ENCODE results near the gene CEMIP. TPM values are rescaled to one million over a fixed set of nuclear protein-coding genes. Genes with fewer than 3 reads are reported as not detected.
A peak's percentile ranks its signal among the peaks of the same experiment; 100 is the strongest.

The CEMIP gene
- total RNA-seq, 1 donor from 2014 or later, result 0.77 TPM

DNA sequence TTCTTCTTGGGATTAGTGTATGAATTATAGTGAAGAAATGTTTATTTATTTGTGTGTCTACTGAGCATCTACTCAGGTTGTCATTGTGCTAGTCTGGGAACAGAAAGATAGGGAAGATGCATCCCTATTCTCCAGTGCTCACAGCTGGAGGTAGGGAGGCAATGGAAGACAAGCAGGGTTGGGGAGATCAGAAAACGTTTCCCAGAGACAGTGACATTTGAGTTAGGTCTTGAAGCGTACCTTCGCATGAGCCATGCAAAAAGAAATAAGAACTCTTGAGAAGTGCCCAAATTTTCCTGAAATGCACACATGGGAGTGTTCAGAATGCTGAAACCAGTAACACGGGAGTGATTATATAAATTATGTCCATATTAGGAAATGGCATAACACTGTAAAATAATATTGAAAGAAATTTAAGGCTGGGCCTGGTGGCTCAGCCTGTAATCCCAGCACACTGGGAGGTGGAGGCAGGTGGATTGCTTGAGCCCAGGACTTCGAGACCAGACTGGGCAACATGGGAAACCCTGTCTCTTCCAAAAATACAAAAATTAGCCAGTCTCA is 5.3 kb upstream of the CEMIP start:
- Mint-ChIP-seq H3K4me1 (ENCODE audit: low read depth) (no peaks in the 10 kb centered on the region), H3K27ac (no peak overlapping the region)

DNA sequence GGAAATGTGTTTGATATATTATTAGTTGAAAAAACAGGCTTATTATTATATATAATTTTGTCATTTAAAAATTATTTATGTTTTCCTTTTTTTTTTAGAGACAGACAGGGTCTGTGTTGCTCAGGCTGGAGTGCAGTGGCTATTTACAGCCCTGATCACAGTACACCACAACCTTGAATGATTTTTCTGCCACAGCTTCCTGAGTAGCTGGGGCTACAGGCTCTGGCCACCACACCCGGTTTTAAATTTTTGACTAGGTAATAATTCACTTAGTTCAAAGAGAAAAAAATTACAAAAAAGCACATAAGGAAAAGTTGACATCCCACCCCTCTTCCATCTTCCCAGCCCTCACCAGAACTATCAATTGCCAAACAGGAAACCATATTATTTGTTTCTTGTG is 4.7 kb upstream of the CEMIP start:
- TF ChIP-seq, protein P1, sequence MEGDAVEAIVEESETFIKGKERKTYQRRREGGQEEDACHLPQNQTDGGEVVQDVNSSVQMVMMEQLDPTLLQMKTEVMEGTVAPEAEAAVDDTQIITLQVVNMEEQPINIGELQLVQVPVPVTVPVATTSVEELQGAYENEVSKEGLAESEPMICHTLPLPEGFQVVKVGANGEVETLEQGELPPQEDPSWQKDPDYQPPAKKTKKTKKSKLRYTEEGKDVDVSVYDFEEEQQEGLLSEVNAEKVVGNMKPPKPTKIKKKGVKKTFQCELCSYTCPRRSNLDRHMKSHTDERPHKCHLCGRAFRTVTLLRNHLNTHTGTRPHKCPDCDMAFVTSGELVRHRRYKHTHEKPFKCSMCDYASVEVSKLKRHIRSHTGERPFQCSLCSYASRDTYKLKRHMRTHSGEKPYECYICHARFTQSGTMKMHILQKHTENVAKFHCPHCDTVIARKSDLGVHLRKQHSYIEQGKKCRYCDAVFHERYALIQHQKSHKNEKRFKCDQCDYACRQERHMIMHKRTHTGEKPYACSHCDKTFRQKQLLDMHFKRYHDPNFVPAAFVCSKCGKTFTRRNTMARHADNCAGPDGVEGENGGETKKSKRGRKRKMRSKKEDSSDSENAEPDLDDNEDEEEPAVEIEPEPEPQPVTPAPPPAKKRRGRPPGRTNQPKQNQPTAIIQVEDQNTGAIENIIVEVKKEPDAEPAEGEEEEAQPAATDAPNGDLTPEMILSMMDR (IDR thresholded peaks at IDR 0.05; ENCODE audit: unreplicated experiment), result no peak
- Mint-ChIP-seq H3K4me3 (ENCODE audit: low read depth) (no peak overlapping the region), H3K9me3 (ENCODE audit: low read depth) (no peaks in the 10 kb centered on the region), H3K27ac (no peak overlapping the region), H3K27me3 (peaks cover 26% of the 10 kb centered on the region), H3K36me3 (ENCODE audit: insufficient read depth) (no peaks in the 10 kb centered on the region), H3K4me1 (ENCODE audit: low read depth) (no peaks in the 10 kb centered on the region)
- DNase-seq (ENCODE audit: low spot score, unreplicated experiment), result no peak

More for the DNA sequence above, 5.3 kb upstream of the CEMIP start:
- TF ChIP-seq, protein P1 (IDR thresholded peaks at IDR 0.05; ENCODE audit: unreplicated experiment), result no peak
- H3K27me3 Mint-ChIP-seq, result peaks cover 25% of the 10 kb centered on the region
- no peak overlapping the region for H3K4me3 Mint-ChIP-seq (ENCODE audit: low read depth)
- no peaks in the 10 kb centered on the region for H3K36me3 Mint-ChIP-seq (ENCODE audit: insufficient read depth)
- DNase-seq (ENCODE audit: low spot score, unreplicated experiment), result no peak
- H3K9me3 Mint-ChIP-seq (ENCODE audit: low read depth), result no peaks in the 10 kb centered on the region

DNA sequence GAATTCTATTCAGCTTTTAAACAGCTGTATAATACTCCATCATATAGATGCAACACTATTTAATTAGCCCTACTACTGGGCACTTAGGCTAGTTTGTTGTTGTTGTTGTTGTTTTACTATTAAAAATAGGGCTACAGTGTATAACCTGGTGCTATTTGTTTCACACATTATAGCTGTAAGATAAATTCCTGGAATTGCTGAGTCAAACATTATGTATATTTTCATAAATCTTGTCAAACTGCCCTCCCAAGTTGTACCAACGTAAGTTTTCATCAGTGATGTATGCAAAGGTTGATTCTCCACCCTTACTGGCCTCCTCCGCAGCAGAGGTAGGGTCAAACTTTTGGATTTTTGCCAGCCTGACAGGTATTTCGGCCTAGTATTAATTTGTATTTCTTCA is 3.8 kb upstream of the CEMIP start:
- Mint-ChIP-seq H3K4me1 (ENCODE audit: low read depth) (peaks cover 7% of the 10 kb centered on the region), H3K9me3 (ENCODE audit: low read depth) (no peaks in the 10 kb centered on the region)
- no peak for DNase-seq (ENCODE audit: low spot score, unreplicated experiment)

DNA sequence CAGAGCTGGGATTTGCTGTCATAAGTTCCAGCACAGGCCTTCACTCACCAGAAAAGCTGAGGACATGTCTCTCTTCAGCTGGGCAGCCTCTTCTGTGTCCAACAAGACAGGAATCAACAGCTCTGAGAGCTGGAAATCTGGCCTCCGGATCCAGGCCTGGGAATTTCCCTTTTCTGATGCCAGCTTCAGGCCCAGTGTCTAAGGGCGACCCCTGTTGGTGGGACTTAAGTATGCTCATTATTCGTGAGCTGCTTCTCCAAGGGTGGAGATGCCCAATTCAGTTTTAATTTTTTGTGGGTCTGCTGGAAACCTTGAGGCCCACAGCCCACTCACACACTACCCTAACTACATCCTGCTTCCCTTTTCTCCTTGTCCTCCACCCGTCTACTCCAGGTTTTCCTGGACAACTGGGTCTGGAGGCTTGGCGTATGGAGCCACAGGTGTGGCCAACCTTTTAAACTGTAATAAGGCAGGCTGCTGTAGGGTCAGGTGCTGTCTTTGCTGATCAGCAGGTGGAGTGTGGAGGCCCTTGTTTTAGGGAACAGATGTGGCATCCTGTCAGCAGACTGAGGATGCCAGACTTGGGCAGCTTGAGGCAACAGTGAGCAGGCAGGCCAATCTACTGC is 2.6 kb upstream of the CEMIP start:
- H3K27me3 Mint-ChIP-seq, result peaks cover 46% of the 10 kb centered on the region

More for the DNA sequence above, 3.8 kb upstream of the CEMIP start:
- TF ChIP-seq, protein P1 (IDR thresholded peaks at IDR 0.05; ENCODE audit: unreplicated experiment), result no peak
- no peak overlapping the region for H3K4me3 Mint-ChIP-seq (ENCODE audit: low read depth)
- H3K27ac Mint-ChIP-seq, result no peak overlapping the region
- H3K36me3 Mint-ChIP-seq (ENCODE audit: insufficient read depth), result no peaks in the 10 kb centered on the region
- H3K27me3 Mint-ChIP-seq, result peaks cover 34% of the 10 kb centered on the region

DNA sequence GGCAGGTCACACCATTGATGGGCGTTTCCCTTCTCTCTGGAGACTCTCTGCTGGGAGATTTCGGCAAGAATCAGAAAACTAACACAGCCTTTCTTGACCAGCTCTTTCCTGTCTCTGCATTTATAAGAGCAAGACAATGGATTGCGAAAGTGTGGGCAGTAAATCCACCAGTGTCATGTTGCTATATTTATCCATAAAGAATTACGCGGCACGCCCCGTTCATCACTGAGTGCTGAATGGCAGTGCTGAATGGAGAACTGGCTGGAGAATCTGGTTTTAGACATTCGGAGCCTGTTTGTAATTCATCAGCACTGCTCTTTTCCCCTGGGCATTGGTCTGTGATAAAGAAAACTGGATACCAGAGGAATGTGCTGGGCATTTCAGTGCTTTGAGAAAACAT is 2.0 kb upstream of the CEMIP start:
- H3K9me3 Mint-ChIP-seq (ENCODE audit: low read depth), result no peaks in the 10 kb centered on the region
- peaks cover 7% of the 10 kb centered on the region for H3K4me1 Mint-ChIP-seq (ENCODE audit: low read depth)
- H3K36me3 Mint-ChIP-seq (ENCODE audit: insufficient read depth), result no peaks in the 10 kb centered on the region
- no peak overlapping the region for H3K27ac Mint-ChIP-seq
- TF ChIP-seq, protein P1 (IDR thresholded peaks at IDR 0.05; ENCODE audit: unreplicated experiment), result no peak
- DNase-seq (ENCODE audit: low spot score, unreplicated experiment), result no peak
- H3K27me3 Mint-ChIP-seq, result peaks cover 52% of the 10 kb centered on the region
- no peak overlapping the region for H3K4me3 Mint-ChIP-seq (ENCODE audit: low read depth)

More for the DNA sequence above, 2.6 kb upstream of the CEMIP start:
- no peaks in the 10 kb centered on the region for H3K36me3 Mint-ChIP-seq (ENCODE audit: insufficient read depth)
- TF ChIP-seq, protein P1 (IDR thresholded peaks at IDR 0.05; ENCODE audit: unreplicated experiment), result peak; percentile 87
- no peak overlapping the region for H3K4me3 Mint-ChIP-seq (ENCODE audit: low read depth)
- no peaks in the 10 kb centered on the region for H3K9me3 Mint-ChIP-seq (ENCODE audit: low read depth)
- H3K4me1 Mint-ChIP-seq (ENCODE audit: low read depth), result peaks cover 7% of the 10 kb centered on the region
- no peak overlapping the region for H3K27ac Mint-ChIP-seq
- peak; percentile 46 for DNase-seq (ENCODE audit: low spot score, unreplicated experiment)

Measured in progenitor cell of endocrine pancreas (in vitro differentiated cells).